ENCODE data around the gene GLOD4.
"Not testable (repeated sequence)": the region's sequence is repeated elsewhere in the genome, so short reads cannot be mapped to it uniquely, and the experiment has no call there.

Gene GLOD4

DNA sequence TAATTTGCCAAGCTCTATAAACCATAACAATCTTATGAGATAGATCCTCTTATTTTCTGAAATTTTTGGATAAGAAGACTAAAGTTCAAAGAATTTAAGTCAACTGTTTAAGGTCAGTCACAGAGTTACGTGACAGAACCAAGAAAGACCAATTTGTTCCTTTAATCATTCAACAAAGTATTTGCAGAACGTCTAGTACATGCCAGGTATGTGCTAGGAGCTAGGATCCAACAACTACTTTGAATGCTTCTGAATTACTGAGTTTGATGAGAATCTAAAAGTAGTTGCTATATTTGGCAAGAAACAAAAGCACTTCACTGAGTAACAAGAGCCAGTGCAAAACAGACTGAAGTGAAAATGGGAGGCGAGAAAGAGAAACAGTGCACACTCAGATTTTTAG lies 15.0 kb downstream of the GLOD4 start:
- DNase-seq, result no peak

DNA sequence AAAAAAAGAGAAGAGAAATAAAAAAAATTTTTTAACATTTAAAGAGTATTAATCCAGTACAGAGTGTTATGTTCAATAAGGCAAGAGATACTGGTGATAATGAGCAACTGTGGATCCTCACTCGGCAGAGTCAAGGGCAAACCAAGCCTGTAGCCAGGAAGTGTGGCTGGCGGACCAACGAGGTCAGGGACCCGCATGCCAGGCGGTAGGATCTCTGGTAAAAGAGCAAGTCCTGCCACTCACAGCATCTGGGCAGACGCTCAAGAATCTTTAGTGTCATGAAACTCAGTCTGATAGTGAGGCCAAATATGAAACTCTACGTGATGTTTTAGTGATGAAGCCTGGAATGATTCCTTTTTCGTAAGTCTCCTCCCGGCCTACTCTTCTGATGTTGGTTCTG lies 21.7 kb downstream of the GLOD4 start:
- DNase-seq, result no peak

DNA sequence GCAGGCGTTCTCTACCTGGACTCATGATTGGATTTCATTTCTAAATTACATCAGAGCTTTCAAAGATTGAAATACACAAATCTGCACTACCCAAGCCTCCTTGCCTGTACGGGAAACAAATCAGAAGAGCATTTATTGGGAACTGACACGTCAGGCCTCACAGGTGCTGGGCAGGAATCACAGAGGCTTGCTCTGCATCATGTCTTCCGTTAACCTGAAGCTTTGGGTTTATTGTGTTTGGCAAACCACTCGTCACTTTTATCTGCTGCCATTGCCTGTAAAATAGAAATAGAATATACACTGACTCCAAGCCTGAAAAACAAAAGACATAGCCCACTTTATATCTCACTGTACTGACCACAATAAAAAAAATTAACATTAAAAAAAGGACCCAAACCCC lies 22.1 kb downstream of the GLOD4 start:
- DNase-seq, result no peak

DNA sequence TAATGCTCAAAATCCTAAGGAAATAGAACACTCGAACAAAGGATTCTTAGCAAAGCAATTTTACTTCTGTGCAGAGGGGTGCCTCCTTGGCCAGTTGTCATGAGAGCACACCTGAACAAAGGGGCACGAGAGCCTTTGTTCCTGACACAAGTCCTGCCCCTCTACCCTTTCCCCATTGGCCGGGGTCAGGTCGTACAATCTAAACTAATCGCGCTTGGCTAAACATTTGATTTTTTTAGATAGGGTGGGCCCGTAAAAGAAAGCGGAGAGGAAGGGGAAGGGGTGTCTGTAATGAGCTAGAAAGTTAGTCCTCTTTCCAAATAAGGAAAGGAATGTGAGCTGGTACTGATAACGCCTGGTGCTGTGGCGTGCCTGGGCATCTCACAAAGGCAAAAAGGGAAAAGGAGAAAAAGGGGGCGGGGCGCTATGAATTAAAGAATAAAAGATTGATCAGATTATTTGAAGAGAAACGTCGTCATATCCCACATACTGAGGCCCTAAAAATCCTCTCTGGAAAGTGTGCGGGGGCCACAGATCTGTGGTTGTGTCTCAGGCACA lies 26.0 kb downstream of the GLOD4 start:
- DNase-seq, result not testable (repeated sequence)

DNA sequence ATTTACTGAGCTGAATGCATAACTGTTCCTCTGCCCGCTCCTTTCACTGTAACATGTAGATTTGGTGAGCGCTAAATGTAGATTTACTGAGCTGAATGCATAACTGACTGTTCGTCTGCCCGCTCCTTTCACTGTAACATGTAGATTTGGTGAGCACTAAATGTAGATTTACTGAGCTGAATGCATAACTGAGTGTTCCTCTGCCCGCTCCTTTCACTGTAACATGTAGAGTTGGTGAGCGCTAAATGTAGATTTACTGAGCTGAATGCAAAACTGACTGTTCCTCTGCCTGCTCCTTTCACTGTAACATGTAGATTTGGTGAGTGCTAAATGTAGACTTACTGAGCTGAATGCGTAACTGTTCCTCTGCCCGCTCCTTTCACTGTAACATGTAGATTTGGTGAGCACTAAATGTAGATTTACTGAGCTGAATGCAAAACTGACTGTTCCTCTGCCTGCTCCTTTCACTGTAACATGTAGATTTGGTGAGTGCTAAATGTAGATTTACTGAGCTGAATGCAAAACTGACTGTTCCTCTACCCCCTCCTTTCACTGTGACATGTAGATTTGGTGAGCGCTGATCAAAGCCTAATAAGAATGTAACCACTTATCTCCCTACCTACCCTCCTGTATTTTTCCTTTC lies 26.6 kb downstream of the GLOD4 start:
- DNase-seq, result not testable (repeated sequence)

DNA sequence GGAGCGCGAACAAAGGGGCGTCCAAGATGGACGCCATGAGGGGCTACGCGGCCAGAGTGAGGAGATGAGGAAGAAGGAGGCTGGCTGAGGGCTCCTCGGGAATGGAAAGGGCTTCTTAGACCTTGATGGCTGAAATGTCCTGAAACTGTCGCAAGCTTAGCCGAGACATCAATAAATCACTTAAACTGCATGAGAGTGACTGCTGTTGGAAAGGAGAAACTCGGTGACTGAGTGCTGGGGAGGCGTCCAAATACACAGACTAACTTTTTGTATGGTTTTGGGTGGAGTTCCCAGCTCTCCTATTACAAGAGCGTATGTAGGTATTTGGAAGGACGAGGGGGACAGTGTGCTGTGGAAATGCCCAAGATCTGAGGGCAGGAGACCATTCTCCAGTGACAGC lies 28.7 kb downstream of the GLOD4 start:
- no peak for DNase-seq

DNA sequence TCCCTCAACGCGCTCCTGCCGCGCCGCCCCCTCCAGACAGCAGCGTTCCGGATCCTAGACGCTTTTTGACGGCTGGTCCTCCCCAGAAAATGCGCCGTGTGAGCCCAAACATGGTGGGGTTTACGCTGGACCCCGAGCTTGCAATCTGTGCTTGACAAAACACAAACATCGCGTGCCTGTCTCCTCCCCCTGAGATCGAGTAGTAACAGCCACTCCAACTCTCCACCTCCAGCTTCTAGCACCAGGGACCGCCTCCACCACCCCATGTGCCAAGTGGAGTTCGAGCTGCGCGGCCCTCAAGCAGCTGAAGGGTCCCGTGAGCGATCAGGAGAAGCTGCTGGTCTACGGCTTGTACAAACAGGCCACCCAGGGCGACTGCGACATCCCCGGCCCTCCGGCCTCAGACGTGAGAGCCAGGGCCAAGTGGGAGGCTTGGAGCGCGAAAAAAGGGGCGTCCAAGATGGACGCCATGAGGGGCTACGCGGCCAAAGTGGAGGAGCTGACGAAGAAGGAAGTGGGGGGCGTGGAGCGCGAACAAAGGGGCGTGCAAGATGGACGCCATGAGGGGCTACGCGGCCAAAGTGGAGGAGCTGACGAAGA lies 29.4 kb downstream of the GLOD4 start:
- peak; percentile 84 for DNase-seq

DNA sequence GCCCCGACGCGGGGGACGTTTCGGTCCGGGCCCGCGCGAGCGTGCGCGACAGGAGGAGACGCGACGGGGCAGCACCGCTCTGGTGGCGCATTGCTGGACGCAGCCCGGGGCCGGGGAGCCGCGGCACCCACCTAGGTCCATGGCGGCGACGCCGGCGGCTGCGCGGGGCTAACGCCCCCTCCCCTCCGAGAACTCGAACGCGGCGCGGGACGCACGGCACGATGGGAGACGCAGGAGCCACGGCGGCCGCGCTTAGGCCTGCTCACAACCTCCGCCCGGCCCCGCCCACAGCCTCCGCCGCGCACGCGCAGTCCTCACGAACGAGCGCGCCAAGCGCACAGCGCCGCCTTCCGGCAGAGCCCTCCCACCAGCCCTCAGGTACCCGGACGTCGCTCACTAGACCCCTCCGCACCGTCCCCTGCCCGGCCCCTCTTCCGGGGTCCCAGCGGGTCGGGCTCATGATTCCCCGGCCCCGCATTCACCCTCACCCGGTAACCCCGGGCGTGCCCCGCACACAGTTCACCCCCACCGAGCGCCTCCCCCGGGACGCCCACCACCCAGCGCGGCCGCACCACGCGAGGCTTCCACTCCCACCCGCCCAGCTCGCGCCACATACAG lies 30.0 kb downstream of the GLOD4 start, which contains the start of gene GEMIN4:
Gene GEMIN4, minus strand, starts transcription at position 263 of the 618 bp plus-strand sequence. Its CDS starts 122 bp downstream, at position 141.
- DNase-seq, result peak; percentile 96

DNA sequence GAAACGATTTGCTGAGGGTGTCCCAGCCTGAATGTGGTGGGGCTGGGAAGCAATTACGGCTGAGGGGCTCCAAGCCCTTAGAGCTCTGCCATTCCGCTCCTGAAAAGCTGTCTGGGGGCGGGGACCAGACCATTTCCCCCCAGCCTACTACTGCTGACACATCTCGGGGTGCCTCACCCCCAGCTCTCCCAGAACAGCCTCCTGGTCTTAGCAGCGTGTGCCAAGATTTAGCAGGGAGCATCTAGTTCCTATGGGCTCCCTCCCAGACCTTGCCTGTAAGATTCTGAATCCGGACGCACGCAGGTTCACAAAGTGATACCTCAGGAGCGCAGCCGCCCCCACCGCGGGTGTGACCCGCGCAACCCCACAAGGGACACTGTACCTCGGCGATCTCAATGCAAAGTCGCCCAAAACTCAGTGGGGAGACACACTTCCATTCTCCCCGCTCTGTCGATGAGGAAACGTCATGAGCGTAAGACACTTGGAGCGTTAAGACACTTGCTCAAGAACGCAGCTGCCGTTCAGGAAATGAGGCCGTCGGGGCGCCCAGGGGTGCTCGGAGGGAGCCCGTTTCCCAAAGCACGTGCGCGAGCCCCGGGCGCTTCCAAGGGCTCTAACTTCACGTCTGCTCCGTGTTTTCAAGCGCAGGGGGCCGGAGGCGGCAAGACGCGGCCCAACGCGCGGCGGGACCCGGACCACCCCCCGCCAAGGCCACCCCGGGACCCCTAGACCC lies 30.6 kb downstream of the GLOD4 start:
- DNase-seq, result peak; percentile 52

DNA sequence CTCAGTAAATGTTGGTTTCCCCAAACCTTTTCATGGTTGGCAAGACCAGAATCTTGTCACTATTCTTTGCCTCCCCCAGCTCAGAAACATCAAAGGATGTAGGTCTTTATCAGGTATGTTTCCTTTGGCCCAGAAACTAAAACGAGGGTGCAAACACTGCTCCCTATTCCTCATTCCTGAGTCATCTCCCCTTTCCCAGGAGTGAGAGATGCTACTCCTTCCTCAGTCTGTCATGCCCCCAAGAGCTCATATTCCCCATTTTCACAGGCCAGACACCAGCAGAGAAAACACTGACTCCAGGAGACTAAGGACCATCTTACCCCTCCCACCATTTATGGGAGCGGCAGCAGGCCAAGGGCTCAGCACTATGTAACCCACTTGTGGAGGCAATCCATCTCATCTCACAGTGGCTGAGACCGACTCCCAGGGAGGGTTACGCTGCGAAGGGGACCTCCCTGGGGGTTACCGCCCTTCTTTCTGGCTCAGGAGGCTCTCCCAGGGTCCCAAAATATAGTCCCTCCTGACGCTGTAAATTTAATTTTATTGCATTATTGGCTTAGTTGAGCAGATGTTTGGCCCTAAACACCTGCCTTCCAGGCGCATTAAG lies 31.5 kb downstream of the GLOD4 start:
- DNase-seq, result no peak

DNA sequence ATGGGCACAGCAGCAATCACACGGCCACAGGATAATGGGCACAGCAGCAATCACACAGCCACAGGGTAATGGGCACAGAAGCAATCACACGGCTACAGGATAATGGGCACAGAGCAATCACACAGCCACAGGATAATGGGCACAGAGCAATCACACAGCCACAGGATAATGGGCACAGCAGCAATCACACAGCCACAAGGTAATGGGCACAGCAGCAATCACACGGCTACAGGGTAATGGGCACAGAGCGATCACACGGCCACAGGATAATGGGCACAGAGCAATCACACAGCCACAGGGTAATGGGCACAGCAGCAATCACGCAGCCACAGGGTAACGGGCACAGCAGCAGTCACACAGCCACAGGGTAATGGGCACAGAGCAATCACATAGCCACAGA lies 32.7 kb downstream of the GLOD4 start:
- not testable (repeated sequence) for DNase-seq

DNA sequence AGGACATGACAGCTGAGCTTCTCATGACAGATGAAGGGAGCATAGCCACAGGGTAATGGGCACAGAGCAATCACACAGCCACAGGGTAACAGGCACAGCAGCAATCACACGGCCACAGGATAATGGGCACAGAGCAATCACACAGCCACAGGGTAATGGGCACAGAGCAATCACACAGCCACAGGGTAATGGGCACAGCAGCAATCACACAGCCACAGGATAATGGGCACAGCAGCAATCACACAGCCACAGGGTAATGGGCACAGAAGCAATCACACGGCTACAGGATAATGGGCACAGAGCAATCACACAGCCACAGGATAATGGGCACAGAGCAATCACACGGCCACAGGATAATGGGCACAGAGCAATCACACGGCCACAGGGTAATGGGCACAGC lies 33.5 kb downstream of the GLOD4 start:
- not testable (repeated sequence) for DNase-seq

DNA sequence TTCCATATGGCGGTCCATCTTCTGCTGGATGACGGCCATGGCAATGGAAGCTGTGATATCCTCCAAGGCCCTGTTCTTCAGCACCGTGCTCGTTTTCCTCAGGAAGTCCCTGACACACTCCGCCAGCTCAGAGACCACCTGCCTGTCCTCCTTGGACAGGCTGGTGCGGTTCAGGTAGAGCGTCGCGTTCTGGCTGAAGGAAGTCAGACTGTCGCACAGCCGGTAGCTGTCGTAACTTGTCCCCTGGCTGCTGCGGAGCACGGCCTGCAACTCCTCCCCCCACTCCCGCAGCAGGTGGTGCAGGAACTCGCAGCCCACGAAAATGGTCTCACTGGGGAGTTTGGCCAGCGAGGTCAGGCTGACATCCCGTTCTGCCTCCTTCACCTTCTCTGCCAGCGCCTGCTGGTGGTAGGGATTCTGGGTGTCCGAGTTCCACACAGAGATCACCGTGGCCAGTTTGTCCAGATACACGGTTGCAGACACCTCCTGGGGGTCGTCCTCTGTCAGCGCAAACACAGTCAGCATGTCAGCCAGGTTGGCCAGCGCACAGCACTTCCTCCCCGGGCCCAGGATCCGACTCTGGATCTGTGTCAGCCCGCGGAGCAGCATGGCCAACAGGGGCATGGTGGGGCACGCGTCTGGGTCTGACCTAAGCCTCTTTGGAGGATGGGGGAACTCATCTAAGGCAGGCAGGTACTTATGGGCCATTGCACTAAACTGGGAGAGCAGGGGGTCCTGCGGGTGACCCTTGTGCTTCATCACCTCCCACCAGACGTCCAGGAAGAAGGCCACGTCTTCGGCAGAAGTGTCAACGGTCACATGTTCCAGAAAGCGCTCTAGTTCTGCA lies 35.1 kb downstream of the GLOD4 start:
- no peak for DNase-seq

DNA sequence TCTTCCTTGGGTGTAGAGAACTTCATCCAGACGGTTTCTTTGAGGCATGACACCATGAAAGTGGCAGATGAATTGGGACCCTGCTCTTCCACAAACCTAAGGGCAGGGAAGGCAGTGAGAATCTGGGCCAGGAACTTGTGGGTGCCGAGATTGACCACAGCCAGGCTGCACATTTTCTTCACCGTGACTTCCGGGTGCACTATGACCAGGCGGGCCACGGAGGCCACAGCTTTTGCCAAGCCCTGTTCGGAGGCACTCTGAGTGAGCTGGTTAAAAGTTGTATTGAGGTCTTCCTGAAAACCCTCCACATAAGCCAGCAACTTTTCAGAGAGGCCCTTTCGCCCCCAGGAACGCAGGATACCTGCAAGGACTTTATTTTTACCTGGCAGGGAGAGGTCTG lies 35.9 kb downstream of the GLOD4 start:
- DNase-seq, result no peak

DNA sequence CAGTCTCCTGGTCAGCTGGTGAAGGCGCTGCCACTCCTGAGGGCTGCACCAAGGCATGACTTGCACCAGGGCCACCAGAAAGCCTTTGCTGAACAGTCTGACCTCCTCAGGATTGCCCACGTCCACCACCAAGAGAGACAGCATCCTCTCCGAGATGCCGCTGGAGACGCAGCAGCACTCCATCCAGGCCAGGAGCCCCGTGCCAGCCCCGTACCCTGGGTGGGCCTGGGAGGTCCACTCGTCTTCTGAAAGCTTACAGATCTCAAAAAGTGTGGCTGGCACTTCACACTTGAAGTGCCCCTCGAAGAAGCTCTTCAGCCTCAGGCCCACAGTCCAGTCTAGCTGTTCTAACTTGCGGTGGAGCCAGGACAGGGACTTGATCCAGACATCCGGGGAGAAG lies 36.7 kb downstream of the GLOD4 start:
- DNase-seq, result no peak

DNA sequence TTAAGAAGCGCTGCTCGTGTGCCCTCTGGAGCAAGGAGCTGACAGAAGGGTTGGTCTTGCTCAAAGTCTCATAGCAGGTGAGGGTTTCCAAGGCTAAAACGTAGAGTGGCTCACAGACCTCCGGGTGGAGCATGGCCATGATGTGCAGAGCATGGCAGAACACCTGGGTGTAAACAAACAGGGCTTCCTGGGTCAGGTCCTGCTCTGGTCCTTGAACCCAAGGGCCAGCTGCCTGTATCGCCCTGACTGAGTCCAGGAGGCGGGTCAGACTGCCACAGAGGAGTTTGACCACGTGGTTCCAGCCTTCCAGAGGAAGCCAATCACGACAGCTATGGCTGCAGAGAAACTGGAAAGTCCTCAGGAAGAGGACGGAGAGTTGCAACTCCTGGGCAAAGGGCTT lies 37.1 kb downstream of the GLOD4 start:
- no peak for DNase-seq

DNA sequence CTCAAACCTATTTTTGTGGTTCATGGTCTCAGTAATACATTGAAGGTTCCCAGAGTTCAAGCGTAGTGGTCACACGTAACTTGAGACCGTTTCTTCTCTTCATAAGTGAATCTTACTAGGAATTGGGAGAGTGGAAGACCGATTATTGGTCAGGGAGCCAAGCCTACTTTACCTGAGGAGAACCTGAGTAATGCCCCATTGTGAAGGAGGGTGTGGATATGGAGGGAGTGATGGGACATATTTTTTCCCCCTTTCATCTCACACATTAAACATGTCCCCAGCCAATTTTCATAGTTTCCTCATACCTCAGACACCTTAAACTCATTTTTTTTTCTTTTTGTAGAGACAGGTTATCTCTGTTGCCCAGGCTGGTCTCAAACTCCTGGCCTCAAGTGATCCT lies 38.9 kb downstream of the GLOD4 start:
- DNase-seq, result no peak

DNA sequence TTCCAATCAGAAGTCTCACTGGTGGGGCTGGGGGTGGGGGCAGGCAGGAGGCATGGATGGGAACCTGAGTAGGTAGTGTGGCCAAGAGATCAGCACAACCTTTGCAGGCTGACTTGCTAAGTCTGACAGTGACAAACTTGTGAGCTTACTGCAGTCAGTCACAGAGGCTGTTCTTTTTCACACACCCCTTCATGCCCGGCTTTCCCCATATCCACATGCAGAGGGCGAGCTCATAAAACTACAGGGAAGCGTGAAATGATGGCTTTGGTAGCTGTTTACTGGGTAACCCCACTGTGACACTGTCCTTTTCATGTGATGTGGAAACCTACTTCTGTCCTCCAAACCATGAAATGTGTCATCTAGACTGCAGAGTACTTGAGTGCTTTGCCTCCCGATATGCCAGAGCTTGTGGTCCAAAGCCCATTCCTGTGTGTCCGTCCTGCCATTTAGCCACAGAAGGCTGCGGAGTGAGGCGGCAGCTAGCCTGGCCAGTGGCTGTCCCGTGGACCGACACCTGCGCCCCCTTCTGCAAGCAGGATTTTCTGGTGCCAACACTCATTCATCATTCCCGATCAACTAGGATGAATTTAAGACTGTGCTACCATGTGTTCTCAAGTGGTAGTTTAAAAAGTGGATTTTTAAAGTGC lies 39.8 kb downstream of the GLOD4 start:
- no peak for DNase-seq

DNA sequence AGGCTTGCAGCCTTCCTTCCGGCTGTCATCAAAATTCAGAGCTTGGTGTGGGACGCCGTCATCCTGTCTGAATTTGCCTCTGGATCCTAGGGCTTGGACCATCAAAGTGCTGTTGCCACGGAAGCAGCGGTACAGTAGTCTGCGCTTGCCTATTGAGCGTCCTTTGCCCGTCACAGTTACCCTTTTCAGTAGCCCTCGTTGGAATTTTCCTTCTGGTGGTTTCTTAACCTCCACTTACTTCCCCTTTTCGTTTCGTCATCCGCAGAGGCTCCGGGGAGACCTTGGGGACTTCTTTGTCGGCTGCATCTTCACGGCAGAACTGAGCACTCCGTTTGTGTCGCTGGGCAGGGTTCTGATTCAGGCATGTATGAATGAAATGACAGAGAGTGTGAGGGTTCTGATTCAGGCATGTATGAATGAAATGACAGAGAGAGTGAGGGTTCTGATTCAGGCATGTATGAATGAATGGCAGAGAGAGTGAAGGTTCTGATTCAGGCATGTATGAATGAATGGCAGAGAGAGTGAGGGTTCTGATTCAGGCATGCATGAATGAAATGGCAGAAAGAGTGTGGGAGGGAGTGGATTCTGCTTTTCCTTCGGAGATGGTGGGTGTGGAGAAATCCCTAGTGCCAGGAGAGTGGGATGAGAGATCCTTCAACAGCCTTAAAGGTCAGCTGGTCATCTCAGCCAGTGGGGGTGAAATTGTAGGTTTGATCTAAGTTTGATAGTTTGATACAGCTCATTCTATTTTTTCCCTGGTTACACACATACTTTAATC lies 41.7 kb downstream of the GLOD4 start:
- no peak for DNase-seq

DNA sequence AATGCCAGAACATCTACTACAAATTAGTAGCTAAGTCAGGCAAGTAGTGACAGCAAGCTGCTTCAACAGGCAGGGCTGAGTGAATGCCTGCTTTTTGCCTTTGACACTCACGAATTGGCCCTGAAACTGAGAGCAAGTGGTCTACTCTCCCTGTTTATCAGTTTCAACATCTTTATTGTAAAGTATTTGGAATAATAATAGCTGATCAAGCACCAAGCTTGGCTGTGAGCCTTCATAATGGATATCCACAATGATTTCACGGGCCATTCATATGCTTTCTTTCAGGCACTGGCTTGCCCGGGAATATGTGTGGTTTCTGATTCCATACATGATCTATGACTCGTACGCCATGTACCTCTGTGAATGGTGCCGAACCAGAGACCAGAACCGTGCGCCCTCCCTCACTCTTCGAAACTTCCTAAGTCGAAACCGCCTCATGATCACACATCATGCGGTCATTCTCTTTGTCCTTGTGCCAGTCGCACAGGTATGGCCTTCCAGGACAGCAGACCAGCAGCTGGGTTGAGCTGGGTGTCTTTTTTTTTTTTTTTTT lies 44.4 kb downstream of the GLOD4 start:
- DNase-seq, result no peak

Measured in left hindlimb (tissue), 1 donor.